ENCODE data around the gene TRIM42.

TRIM42 gene

GRCh38 chr3:140709751-140710150 is 31.9 kb downstream of the TRIM42 start:
- no peak for DNase-seq (ENCODE audit: extremely low read depth in 1 of 2, low read depth in 1 of 2)

GRCh38 chr3:140710711-140711389 is 33.0 kb downstream of the TRIM42 start:
- DNase-seq (ENCODE audit: extremely low read depth in 1 of 2, low read depth in 1 of 2): no peak

GRCh38 chr3:140711390-140712035 is 33.6 kb downstream of the TRIM42 start:
- no peak for DNase-seq (ENCODE audit: extremely low read depth in 1 of 2, low read depth in 1 of 2)

- no peak for DNase-seq (ENCODE audit: extremely low read depth in 1 of 2, low read depth in 1 of 2)
These were observed 34.4 kb downstream of the TRIM42 start for GRCh38 chr3:140712301-140712700.

GRCh38 chr3:140715035-140715434 is 37.2 kb downstream of the TRIM42 start:
- no peak for DNase-seq (ENCODE audit: extremely low read depth in 1 of 2, low read depth in 1 of 2)

GRCh38 chr3:140717921-140718320 is 40.1 kb downstream of the TRIM42 start:
- no peak for DNase-seq (ENCODE audit: extremely low read depth in 1 of 2, low read depth in 1 of 2)

- no peak for DNase-seq (ENCODE audit: extremely low read depth in 1 of 2, low read depth in 1 of 2)
These were observed 42.2 kb downstream of the TRIM42 start for GRCh38 chr3:140719841-140720614.

GRCh38 chr3:140723576-140723975 is 45.7 kb downstream of the TRIM42 start:
- no peak for DNase-seq (ENCODE audit: extremely low read depth in 1 of 2, low read depth in 1 of 2)

- no peak for DNase-seq (ENCODE audit: extremely low read depth in 1 of 2, low read depth in 1 of 2)
These were observed 47.3 kb downstream of the TRIM42 start for GRCh38 chr3:140724856-140725812.

- no peak for DNase-seq (ENCODE audit: extremely low read depth in 1 of 2, low read depth in 1 of 2)
These were observed 48.2 kb downstream of the TRIM42 start for GRCh38 chr3:140726066-140726465.

- DNase-seq (ENCODE audit: extremely low read depth in 1 of 2, low read depth in 1 of 2): no peak
These were observed 50.0 kb downstream of the TRIM42 start for GRCh38 chr3:140727886-140728285.

GRCh38 chr3:140731440-140732119 is 53.7 kb downstream of the TRIM42 start:
- DNase-seq (ENCODE audit: extremely low read depth in 1 of 2, low read depth in 1 of 2): no peak

- DNase-seq (ENCODE audit: extremely low read depth in 1 of 2, low read depth in 1 of 2): no peak
These were observed 55.8 kb downstream of the TRIM42 start for GRCh38 chr3:140733623-140734022.

- DNase-seq (ENCODE audit: extremely low read depth in 1 of 2, low read depth in 1 of 2): no peak
These were observed 59.1 kb downstream of the TRIM42 start for GRCh38 chr3:140736863-140737460.

- no peak for DNase-seq (ENCODE audit: extremely low read depth in 1 of 2, low read depth in 1 of 2)
These were observed 64.3 kb downstream of the TRIM42 start for GRCh38 chr3:140742116-140742515.

GRCh38 chr3:140748171-140748570 is 70.3 kb downstream of the TRIM42 start:
- DNase-seq (ENCODE audit: extremely low read depth in 1 of 2, low read depth in 1 of 2): no peak

- no peak for DNase-seq (ENCODE audit: extremely low read depth in 1 of 2, low read depth in 1 of 2)
These were observed 71.0 kb downstream of the TRIM42 start for GRCh38 chr3:140748903-140749302.

All from activated CD8-positive, alpha-beta memory T cell treated with anti-CD3 and anti-CD28 coated beads for 1 hour (primary cell).